HG03025 (cell line): Measurements from ENCODE around the gene STYXL1.

Experiments used
- ATAC-seq: cut with Tn5 transposase; IDR thresholded peaks from one replicate; pipeline ENCODE4 v1.9.1; 2021; ENCODE audit warnings: mild to moderate bottlenecking, moderate library complexity; ENCODE audit not compliant: unreplicated experiment, low FRiP score

The STYXL1 gene

DNA sequence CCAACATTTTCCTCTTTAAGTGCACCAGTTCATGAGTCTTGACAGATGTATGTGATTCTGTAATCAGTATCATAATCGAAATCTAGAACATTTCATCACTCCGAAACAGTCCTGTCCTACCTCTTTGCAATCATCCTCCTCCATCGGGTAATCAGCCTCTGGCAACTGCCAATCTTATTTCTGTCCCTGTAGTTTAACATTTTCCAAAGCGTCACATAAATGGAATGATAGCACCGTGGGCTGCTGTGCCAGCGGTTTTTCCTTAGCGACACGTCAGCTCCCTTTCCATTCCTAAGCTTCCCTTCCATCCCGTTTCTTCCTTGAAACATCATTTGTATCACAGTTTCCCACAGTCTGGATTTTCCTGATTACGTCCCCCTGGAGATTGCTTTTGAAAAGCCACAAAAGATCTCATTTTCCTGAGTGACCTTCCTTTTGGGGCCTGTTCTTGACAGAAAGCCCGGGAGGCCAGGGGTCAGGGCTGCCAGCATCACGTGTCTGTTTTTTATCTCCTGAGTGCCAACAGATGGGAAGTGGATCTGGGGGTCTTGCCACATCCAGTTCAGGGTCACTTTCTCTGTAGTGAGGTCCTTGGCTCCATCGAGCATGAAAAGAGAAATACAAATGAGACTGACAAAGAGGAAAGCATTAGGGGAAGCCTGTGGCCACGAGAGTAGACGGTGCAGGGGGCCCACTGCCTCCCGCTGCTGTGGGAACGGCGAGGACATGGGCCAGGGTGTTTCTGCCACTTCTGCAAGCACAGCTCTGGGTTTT is 85.0 kb downstream of the STYXL1 start:
- no peak for ATAC-seq

DNA sequence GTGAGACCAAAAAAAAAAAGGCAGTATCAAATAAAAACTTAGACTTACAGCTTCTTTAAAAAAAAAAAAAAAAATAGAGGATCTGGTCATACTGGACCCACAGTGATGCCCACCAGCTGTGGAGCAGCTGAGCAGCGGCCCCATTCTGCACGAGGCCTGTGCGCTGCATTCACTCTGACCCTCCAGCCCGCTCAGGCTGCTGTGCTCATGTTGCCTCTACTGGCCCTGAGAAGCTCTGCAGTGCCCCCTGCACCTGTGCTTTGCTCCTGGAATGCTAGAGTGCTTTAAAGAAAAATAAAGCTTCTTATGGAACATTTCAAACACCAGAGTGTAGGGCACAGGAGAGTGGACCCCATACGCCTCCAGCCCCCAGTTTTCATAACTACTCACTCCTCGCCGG is 86.6 kb downstream of the STYXL1 start:
- ATAC-seq: no peak

DNA sequence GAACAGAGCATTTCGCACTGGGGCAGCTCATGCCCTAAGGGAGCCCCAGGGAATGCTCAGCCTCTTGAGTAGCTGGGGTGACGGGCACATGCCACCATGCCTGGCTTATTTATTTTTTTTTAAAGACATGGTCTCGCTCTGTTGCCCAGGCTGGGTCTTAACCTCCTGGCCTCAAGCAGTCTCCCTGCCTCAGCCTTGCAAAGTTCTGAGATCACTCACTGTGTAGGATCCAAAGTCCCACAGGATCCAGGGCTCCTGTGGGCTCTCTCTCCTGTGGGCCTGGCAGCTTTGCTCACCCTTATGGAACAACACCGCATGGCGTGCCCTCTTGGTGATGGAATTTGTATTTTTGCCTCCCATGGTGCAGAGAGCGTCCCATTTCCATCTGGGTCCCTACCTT is 87.4 kb downstream of the STYXL1 start:
- ATAC-seq: no peak

DNA sequence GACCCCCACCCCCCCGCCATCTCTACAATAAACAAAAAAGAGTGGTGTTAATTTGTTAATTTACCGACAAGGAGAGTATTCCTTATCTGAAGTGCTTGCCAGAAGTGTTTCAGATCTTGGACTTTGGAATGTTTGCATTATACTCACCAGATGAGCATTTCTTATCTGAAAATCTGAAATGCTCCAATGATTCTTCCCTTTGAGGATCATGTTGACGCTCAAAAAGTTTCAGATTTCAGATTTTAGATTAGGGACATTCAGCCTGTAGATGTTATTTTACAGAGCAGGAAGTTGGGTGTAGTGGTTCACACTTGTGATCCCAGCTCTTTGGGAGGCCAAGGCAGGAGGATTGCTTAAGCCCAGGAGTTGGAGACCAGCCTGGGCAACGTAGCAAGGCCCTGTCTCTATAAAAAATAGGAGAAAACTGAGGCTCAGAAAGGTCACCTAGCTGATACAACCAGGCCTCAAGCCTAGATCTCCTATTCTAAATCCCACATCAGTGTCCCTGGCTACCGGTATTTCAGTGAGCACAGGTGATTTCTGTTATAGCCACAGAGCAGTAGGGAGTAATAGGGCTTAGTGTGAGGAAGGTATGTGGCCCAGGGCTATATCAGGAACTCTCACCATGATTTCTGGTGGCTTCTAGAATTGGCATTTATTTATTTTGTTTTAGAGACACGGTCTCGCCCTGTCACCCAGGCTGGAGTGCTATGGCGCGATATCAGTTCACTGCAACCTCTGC is 88.8 kb downstream of the STYXL1 start:
- ATAC-seq: no peak

- ATAC-seq: no peak
Measured at GRCh38 chr7:75957021-75957736, 90.6 kb downstream of the STYXL1 start.

GRCh38 chr7:75955331-75955955 is 92.4 kb downstream of the STYXL1 start:
- no peak for ATAC-seq

- no peak for ATAC-seq
Measured at GRCh38 chr7:75953931-75954330, 93.9 kb downstream of the STYXL1 start.

DNA sequence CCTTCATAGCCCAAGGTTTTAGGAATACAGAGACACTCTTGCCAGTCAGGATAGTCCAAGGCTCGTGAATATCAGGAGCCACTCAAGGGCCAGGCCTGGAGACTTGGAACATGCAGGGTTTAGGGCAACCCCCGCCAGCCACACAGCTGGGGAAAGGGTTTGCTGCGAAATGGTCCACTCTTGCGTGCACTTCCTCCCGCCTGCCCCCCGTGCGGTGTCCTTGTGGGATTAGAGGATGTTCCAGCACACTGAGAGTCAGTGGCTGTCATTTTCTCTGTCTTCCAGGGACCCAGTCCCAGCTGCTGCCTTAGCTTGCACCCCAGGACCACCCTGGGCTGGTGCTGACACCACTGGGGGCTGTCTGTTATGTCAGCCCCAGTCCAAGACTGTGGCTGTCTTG is 94.4 kb downstream of the STYXL1 start:
- no peak for ATAC-seq

GRCh38 chr7:75951506-75951905 is 96.3 kb downstream of the STYXL1 start:
- no peak for ATAC-seq

- no peak for ATAC-seq
Measured at GRCh38 chr7:75950111-75950681, 97.6 kb downstream of the STYXL1 start.

DNA sequence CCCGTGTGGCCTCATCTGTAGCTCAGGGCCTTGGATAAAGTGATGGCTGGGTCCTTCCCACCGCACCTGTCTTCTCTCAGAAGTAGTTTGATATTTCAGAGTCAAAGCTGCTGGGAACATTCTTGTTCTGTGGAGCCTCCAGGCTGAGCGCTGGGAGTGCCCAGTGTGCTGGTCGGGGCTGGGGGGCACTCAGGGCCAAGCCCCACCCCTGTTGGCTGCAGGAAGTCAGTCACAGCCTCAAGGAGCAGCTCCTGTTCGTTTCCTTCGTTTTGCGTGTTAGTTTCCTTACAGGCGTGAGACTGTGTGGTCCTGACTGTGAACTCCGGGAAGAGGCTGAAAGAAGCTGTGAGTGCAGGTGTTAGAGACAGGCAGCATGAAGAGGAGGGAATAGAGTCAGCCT is 99.6 kb downstream of the STYXL1 start:
- no peak for ATAC-seq
